HCT116 (cell line): Measurements from ENCODE around the gene ACY1. TPM values are rescaled to one million over a fixed set of nuclear protein-coding genes. Genes with fewer than 3 reads are reported as not detected.
"Not testable (repeated sequence)": the region's sequence is repeated elsewhere in the genome, so short reads cannot be mapped to it uniquely, and the experiment has no call there.

ENCODE experiments used
- ATAC-seq: fragments of 200-7000 bp; cut with Tn5 transposase; 2 replicates; pipeline ENCODE4 v1.9.1; 2020; ENCODE audit warnings: mild to moderate bottlenecking, moderate library complexity
- BruUV-seq: library from RNA; stranded (reverse); fragments of 400-500 nt; replicated peaks from 2 replicates; lab custom pipeline; 2021; lab: Mats Ljungman, UMichigan
- CTCF ChIA-PET: fragments of 300-600 bp; sonication (Branson Sonifier 250); formaldehyde crosslinking; loops from one replicate; lab custom pipeline; 2021; ENCODE audit warnings: antibody characterized with exemption; lab: Charles Lee
- POLR2A ChIA-PET: fragments of 300-600, 350-600 bp; sonication (Branson Sonifier 250); formaldehyde crosslinking; loops from one replicate; lab custom pipeline; 2021; ENCODE audit warnings: antibody characterized with exemption; lab: Charles Lee
- RAD21 ChIA-PET, 2 experiments: fragments of 300-600 bp; sonication (Branson Sonifier 250); formaldehyde crosslinking; loops; one replicate each; lab custom pipeline; 2023; ENCODE audit warnings: low total read pairs in 2 of 2; ENCODE audit not compliant: uncharacterized antibody in 2 of 2, unreplicated experiment in 2 of 2, low non-redundant PET in 1 of 2; lab: Charles Lee
- DNase-seq: peaks from one replicate; pipeline ENCODE4 v3.0.0-alpha.2; 2010; ENCODE audit warnings: low read depth, low spot score
- H2AFZ ChIP-seq: fragments of 200-600 bp; shearing (Covaris generic), sonication (generic); 2 replicates; pipeline ENCODE4 v1.6.1; 2017; ENCODE audit warnings: low read depth, mixed run types, mixed read lengths, antibody characterized with exemption, low read length; ENCODE audit not compliant: poor library complexity, severe bottlenecking
- H3K27ac ChIP-seq: 2 replicates; pipeline ENCODE4 v1.5.1; 2012; ENCODE audit warnings: low read depth, low read length
- H3K27me3 ChIP-seq: fragments of 200-600 bp; sonication (generic); 2 replicates; pipeline ENCODE4 v1.6.1; 2016; ENCODE audit warnings: mixed run types, low read length, mixed read lengths; ENCODE audit not compliant: insufficient read depth
- H3K36me3 ChIP-seq, 2 experiments: fragments of 200-500 bp in 1 of 2; fragments of 200-600 bp in 1 of 2; sonication (Bioruptor generic) in 1 of 2; sonication (generic) in 1 of 2; 2 replicates each; pipeline versions ENCODE4 v1.5.1 to v1.6.1; 2014 to 2016; ENCODE audit warnings: low read length in 2 of 2, inconsistent platforms in 1 of 2, mixed read lengths in 1 of 2, mixed run types in 1 of 2; ENCODE audit not compliant: insufficient read depth in 2 of 2, control insufficient read depth in 1 of 2
- H3K4me1 ChIP-seq, 2 experiments: fragments of 200-600 bp in 1 of 2; sonication (generic) in 1 of 2; 2 replicates each; pipeline versions ENCODE4 v1.5.1 to v1.6.1; 2012 to 2017; ENCODE audit warnings: low read length in 2 of 2, inconsistent platforms in 1 of 2, mild to moderate bottlenecking in 1 of 2, mixed read lengths in 1 of 2, mixed run types in 1 of 2, moderate library complexity in 1 of 2; ENCODE audit not compliant: insufficient read depth in 2 of 2, control insufficient read depth in 1 of 2
- H3K4me2 ChIP-seq: fragments of 200-600 bp; sonication (generic); 2 replicates; pipeline ENCODE4 v1.6.1; 2017; ENCODE audit warnings: mixed run types, low read length, mixed read lengths
- H3K4me3 ChIP-seq, 2 experiments: fragments of 200-600 bp in 1 of 2; sonication (generic) in 1 of 2; replicated peaks in 1 of 2; 2 replicates each; pipeline ENCODE4 v1.5.1; 2011 to 2016; ENCODE audit warnings: low read length in 2 of 2, control low read depth in 1 of 2, low read depth in 1 of 2, mild to moderate bottlenecking in 1 of 2, mixed read lengths in 1 of 2, mixed run types in 1 of 2
- H3K79me2 ChIP-seq: fragments of 200-600 bp; sonication (generic); 2 replicates; pipeline ENCODE4 v1.6.1; 2017; ENCODE audit warnings: mild to moderate bottlenecking, mixed run types, low read length, moderate library complexity, mixed read lengths; ENCODE audit not compliant: insufficient read depth
- H3K9ac ChIP-seq: fragments of 200-600 bp; sonication (generic); 2 replicates; pipeline ENCODE4 v1.6.1; 2016; ENCODE audit warnings: low read length, mixed read lengths
- H3K9me2 ChIP-seq: fragments of 200-600 bp; sonication (generic), shearing (Covaris generic); 2 replicates; pipeline ENCODE4 v1.6.1; 2017; ENCODE audit warnings: mixed run types, mild to moderate bottlenecking, moderate library complexity; ENCODE audit not compliant: insufficient read depth
- H3K9me3 ChIP-seq, 2 experiments: fragments of 200-500 bp in 1 of 2; fragments of 200-600 bp in 1 of 2; sonication (Bioruptor generic) in 1 of 2; sonication (generic) in 1 of 2; 2 replicates each; pipeline ENCODE4 v1.6.1; 2014 to 2017; ENCODE audit warnings: low read length in 2 of 2, mixed read lengths in 2 of 2, inconsistent platforms in 1 of 2, low read depth in 1 of 2, mild to moderate bottlenecking in 1 of 2, mixed run types in 1 of 2, moderate library complexity in 1 of 2; ENCODE audit not compliant: control insufficient read depth in 1 of 2, insufficient read depth in 1 of 2
- H4K20me1 ChIP-seq: fragments of 200-600 bp; sonication (generic), shearing (Covaris generic); 2 replicates; pipeline ENCODE4 v1.6.1; 2017; ENCODE audit warnings: mixed run types, mild to moderate bottlenecking, moderate library complexity; ENCODE audit not compliant: insufficient read depth
- CBX3 ChIP-seq: IDR thresholded peaks from 2 replicates; pipeline ENCODE4 v1.6.1; 2012; ENCODE audit warnings: low read depth
- CEBPB ChIP-seq: IDR thresholded peaks from 2 replicates; pipeline ENCODE4 v1.6.1; 2012; ENCODE audit warnings: low read depth
- ELF1 ChIP-seq: IDR thresholded peaks from 2 replicates; pipeline ENCODE4 v1.6.1; 2012; ENCODE audit warnings: low read depth, borderline replicate concordance
- MAX ChIP-seq: IDR thresholded peaks from 2 replicates; pipeline ENCODE4 v1.6.1; 2012
- RAD21 ChIP-seq: IDR thresholded peaks from 2 replicates; pipeline ENCODE4 v1.6.1; 2012; ENCODE audit warnings: low read depth, mild to moderate bottlenecking
- SRF ChIP-seq: IDR thresholded peaks from 2 replicates; pipeline ENCODE4 v1.6.1; 2012; ENCODE audit warnings: low read depth
- YY1 ChIP-seq: IDR thresholded peaks from 2 replicates; pipeline ENCODE4 v1.6.1; 2011; ENCODE audit warnings: low read length, low read depth, moderate library complexity, mild to moderate bottlenecking; ENCODE audit not compliant: insufficient replicate concordance; ENCODE audit errors: extremely low read depth
- ZFX ChIP-seq: fragments of 450-650 bp; IDR thresholded peaks from 2 replicates; pipeline ENCODE4 v1.6.1; 2017
- ZNF274 ChIP-seq: fragments of 200-500 bp; sonication (Bioruptor generic); IDR thresholded peaks from 2 replicates; pipeline ENCODE4 v1.6.1; 2014; ENCODE audit warnings: mild to moderate bottlenecking, low read depth, low read length, inconsistent platforms
- intact Hi-C: fragments of 100-400 bp; cut with micrococcal nuclease; formaldehyde crosslinking; loops from 2 replicates; pipeline ENCODE4 v1.10.0; 2022
- total RNA-seq: library from RNA; stranded (reverse); gene quantifications from one replicate; pipeline ENCODE4 v1.2.1, GENCODE V29; 2021; ENCODE audit not compliant: unreplicated experiment

The ACY1 gene
- total RNA-seq, 1 experiment from 2014 or later: 73.2 TPM

- H3K79me2 ChIP-seq, H3K27me3 ChIP-seq, RAD21 ChIA-PET, H3K4me1 ChIP-seq, POLR2A ChIA-PET, H4K20me1 ChIP-seq, H2AFZ ChIP-seq, H3K27ac ChIP-seq, H3K4me2 ChIP-seq, H3K4me3 ChIP-seq, BruUV-seq, DNase-seq, CTCF ChIA-PET, intact Hi-C loops, H3K9me3 ChIP-seq, H3K9ac ChIP-seq, H3K36me3 ChIP-seq, H3K9me2 ChIP-seq, ATAC-seq: not testable (repeated sequence)
Observed at GRCh38 chr3:52033748-52034147, 50.4 kb downstream of the ACY1 start.

- TF ChIP-seq ZNF274: no peak
- TF ChIP-seq ZFX: no peak
- TF ChIP-seq CEBPB: no peak
- no peak for TF ChIP-seq MAX
- TF ChIP-seq YY1: no peak
- no peak for TF ChIP-seq CBX3
- TF ChIP-seq ELF1: no peak
- no peak for TF ChIP-seq RAD21
- TF ChIP-seq SRF: no peak
- ChIA-PET CTCF (no interaction called here), RAD21 (no interaction called here), POLR2A (no interaction called here)
- H3K36me3 ChIP-seq: no peaks in the 10 kb centered on the region
- DNase-seq: no peak
- H4K20me1 ChIP-seq: no peaks in the 10 kb centered on the region
- no peak overlapping the region for H3K9ac ChIP-seq
- no peak overlapping the region for H3K4me3 ChIP-seq
- H3K4me1 ChIP-seq: no peaks in the 10 kb centered on the region
- no peak overlapping the region for H3K4me2 ChIP-seq
- no peaks in the 10 kb centered on the region for H3K27me3 ChIP-seq
- BruUV-seq: no TSS peak
- H3K79me2 ChIP-seq: no peaks in the 10 kb centered on the region
- no peaks in the 10 kb centered on the region for H3K9me2 ChIP-seq
- intact Hi-C loops: no loop called here
- H3K27ac ChIP-seq: no peak overlapping the region
- no peaks in the 10 kb centered on the region for H3K9me3 ChIP-seq
- ATAC-seq: no peak
- H2AFZ ChIP-seq: no peak overlapping the region
Observed at GRCh38 chr3:52034212-52034611, 50.9 kb downstream of the ACY1 start.
